HEK293 (cell line): ENCODE measurements around the gene BRDT.

Source experiments
- CTCF ChIA-PET: fragments of 350-600 bp; formaldehyde crosslinking; extraction: SDS; loops from one replicate; lab custom pipeline; 2021; ENCODE audit warnings: antibody characterized with exemption; lab: Yijun Ruan, JAX
- POLR2A ChIA-PET: fragments of 300-600 bp; formaldehyde crosslinking; extraction: SDS; loops from one replicate; lab custom pipeline; 2020; ENCODE audit warnings: antibody characterized with exemption, inconsistent platforms; lab: Yijun Ruan, JAX
- H3K27ac ChIP-seq: fragments of 200-500 bp; sonication (Bioruptor generic); 2 replicates; pipeline ENCODE4 v1.5.1; 2014; ENCODE audit warnings: low read depth, low read length, control low read depth, inconsistent platforms; ENCODE audit errors: extremely low read depth
- H3K36me3 ChIP-seq, 2 experiments: fragments of 200-500 bp in 1 of 2; sonication (Bioruptor generic) in 1 of 2; 1 replicate in 1 of 2; 2 replicates in 1 of 2; pipeline ENCODE4 v1.5.1; 2014 to 2017; ENCODE audit warnings: inconsistent platforms in 2 of 2, low read length in 2 of 2; ENCODE audit not compliant: control insufficient read depth in 2 of 2, insufficient read depth in 1 of 2
- H3K4me1 ChIP-seq: fragments of 200-500 bp; sonication (Bioruptor generic); 2 replicates; pipeline ENCODE4 v1.5.1; 2014; ENCODE audit warnings: mild to moderate bottlenecking, low read length, inconsistent platforms; ENCODE audit not compliant: control insufficient read depth, insufficient read depth
- H3K4me3 ChIP-seq: 2 replicates; pipeline ENCODE4 v1.5.1; 2011; ENCODE audit warnings: low read depth, mild to moderate bottlenecking, control low read depth, low read length, moderate library complexity
- H3K9me3 ChIP-seq: fragments of 200-500 bp; sonication (Bioruptor generic); 2 replicates; pipeline ENCODE4 v1.5.1; 2014; ENCODE audit warnings: low read depth, low read length, inconsistent platforms; ENCODE audit not compliant: control insufficient read depth, insufficient read depth
- BCL11B ChIP-seq: fragments of 450-650 bp; formaldehyde crosslinking; IDR thresholded peaks from 2 replicates; pipeline ENCODE4 v1.5.1; 2016; ENCODE audit warnings: low read depth, missing biosample characterization, missing genetic modification characterization
- MEIS1 ChIP-seq: sonication (generic); formaldehyde crosslinking; IDR thresholded peaks from 2 replicates; pipeline ENCODE4 v1.8.1; 2022; ENCODE audit warnings: missing genetic modification reagents, mild to moderate bottlenecking, borderline replicate concordance
- SALL2 ChIP-seq: fragments of 450-650 bp; formaldehyde crosslinking; IDR thresholded peaks from 2 replicates; pipeline ENCODE4 v1.5.0; 2017; ENCODE audit warnings: missing biosample characterization, mild to moderate bottlenecking, missing genetic modification characterization, borderline replicate concordance
- WT1 ChIP-seq: fragments of 450-650 bp; formaldehyde crosslinking; IDR thresholded peaks from 2 replicates; pipeline ENCODE4 v1.5.1; 2016; ENCODE audit warnings: missing biosample characterization, missing genetic modification characterization
- ZBTB1 ChIP-seq: fragments of 450-650 bp; formaldehyde crosslinking; IDR thresholded peaks from 2 replicates; pipeline ENCODE4 v1.5.1; 2016; ENCODE audit warnings: missing biosample characterization, missing genetic modification characterization
- ZBTB7A ChIP-seq: fragments of 450-650 bp; formaldehyde crosslinking; IDR thresholded peaks from 2 replicates; pipeline ENCODE4 v1.5.1; 2016; ENCODE audit warnings: low read depth, missing biosample characterization, missing genetic modification characterization
- ZFP37 ChIP-seq: fragments of 450-650 bp; formaldehyde crosslinking; IDR thresholded peaks from 2 replicates; pipeline ENCODE4 v1.5.1; 2016; ENCODE audit warnings: missing biosample characterization, missing genetic modification characterization
- ZNF132 ChIP-seq: fragments of 450-650 bp; formaldehyde crosslinking; IDR thresholded peaks from 2 replicates; pipeline ENCODE4 v1.5.1; 2017; ENCODE audit warnings: missing biosample characterization, missing genetic modification characterization, borderline replicate concordance
- ZNF223 ChIP-seq: fragments of 450-650 bp; formaldehyde crosslinking; IDR thresholded peaks from 2 replicates; pipeline ENCODE4 v1.5.1; 2016; ENCODE audit warnings: missing biosample characterization, missing genetic modification characterization
- ZNF274 ChIP-seq, 2 experiments: fragments of 200-500 bp in 1 of 2; fragments of 450-650 bp in 1 of 2; sonication (Bioruptor generic) in 1 of 2; formaldehyde crosslinking in 1 of 2; IDR thresholded peaks; 2 replicates each; pipeline versions ENCODE4 v1.5.1 to v1.6.1; 2014 to 2016; ENCODE audit warnings: borderline replicate concordance in 1 of 2, inconsistent platforms in 1 of 2, low read length in 1 of 2, missing biosample characterization in 1 of 2, missing genetic modification characterization in 1 of 2
- ZNF292 ChIP-seq: fragments of 450-650 bp; formaldehyde crosslinking; IDR thresholded peaks from 2 replicates; pipeline ENCODE4 v1.5.1; 2016; ENCODE audit warnings: low read depth, missing biosample characterization, missing genetic modification characterization, borderline replicate concordance
- ZNF433 ChIP-seq: fragments of 450-650 bp; formaldehyde crosslinking; IDR thresholded peaks from 2 replicates; pipeline ENCODE4 v1.5.1; 2016; ENCODE audit warnings: missing biosample characterization, missing genetic modification characterization, low read depth
- ZNF48 ChIP-seq: fragments of 450-650 bp; formaldehyde crosslinking; IDR thresholded peaks from 2 replicates; pipeline ENCODE4 v1.5.1; 2016; ENCODE audit warnings: missing biosample characterization, missing genetic modification characterization
- ZNF510 ChIP-seq: fragments of 450-650 bp; formaldehyde crosslinking; IDR thresholded peaks from 2 replicates; pipeline ENCODE4 v1.5.1; 2018; ENCODE audit warnings: mild to moderate bottlenecking, missing genetic modification characterization, missing biosample characterization; ENCODE audit not compliant: insufficient replicate concordance
- ZNF530 ChIP-seq: fragments of 450-650 bp; formaldehyde crosslinking; IDR thresholded peaks from 2 replicates; pipeline ENCODE4 v1.5.1; 2016; ENCODE audit warnings: low read depth, missing biosample characterization, missing genetic modification characterization
- ZNF621 ChIP-seq: fragments of 450-650 bp; formaldehyde crosslinking; IDR thresholded peaks from 2 replicates; pipeline ENCODE4 v1.5.1; 2017; ENCODE audit warnings: missing biosample characterization, missing genetic modification characterization
- ZXDB ChIP-seq: fragments of 450-650 bp; formaldehyde crosslinking; IDR thresholded peaks from 2 replicates; pipeline ENCODE4 v1.5.1; 2016; ENCODE audit warnings: missing biosample characterization, missing genetic modification characterization
- TF ChIP-seq, protein P1 (sequence below): fragments of 450-650 bp; formaldehyde crosslinking; IDR thresholded peaks from 2 replicates; pipeline ENCODE4 v1.5.1; 2016; ENCODE audit warnings: missing biosample characterization, missing genetic modification characterization
- TF ChIP-seq, protein P2 (sequence below): fragments of 450-650 bp; formaldehyde crosslinking; IDR thresholded peaks from 2 replicates; pipeline ENCODE4 v1.5.1; 2016; ENCODE audit warnings: missing biosample characterization, missing genetic modification characterization
- TF ChIP-seq, protein P3 (sequence below): fragments of 450-650 bp; formaldehyde crosslinking; IDR thresholded peaks from 2 replicates; pipeline ENCODE4 v1.5.1; 2017; ENCODE audit warnings: missing biosample characterization, missing genetic modification characterization
- TF ChIP-seq, protein P4 (sequence below): fragments of 450-650 bp; IDR thresholded peaks from 2 replicates; pipeline ENCODE4 v1.5.1; 2018; ENCODE audit warnings: missing biosample characterization, mild to moderate bottlenecking, missing genetic modification characterization
- TF ChIP-seq, protein P5 (sequence below): fragments of 450-650 bp; formaldehyde crosslinking; IDR thresholded peaks from 2 replicates; pipeline ENCODE4 v1.5.1; 2017; ENCODE audit warnings: missing biosample characterization, missing genetic modification characterization

Gene BRDT

DNA sequence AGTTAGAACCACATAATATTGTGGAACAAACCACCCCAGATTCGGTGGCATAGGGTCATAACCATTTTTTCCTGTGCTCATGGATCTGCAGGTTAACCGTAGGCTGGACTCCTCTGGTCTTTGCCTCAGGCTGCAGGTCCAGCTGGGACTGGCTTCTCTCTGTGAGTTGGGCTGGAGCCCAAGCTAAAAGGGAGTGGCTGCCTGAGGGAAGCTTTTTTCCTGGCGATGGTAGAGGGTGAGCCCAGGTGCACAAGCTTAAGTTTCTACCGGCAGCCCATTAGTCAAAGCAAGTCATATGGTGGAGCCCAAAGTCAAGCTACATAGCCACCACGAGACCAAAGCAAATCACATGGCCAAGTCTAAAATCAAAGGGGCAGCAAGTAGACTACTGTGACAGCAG is 94.4 kb downstream of the BRDT start:
- no peak overlapping the region for H3K27ac ChIP-seq
- no peaks in the 10 kb centered on the region for H3K4me1 ChIP-seq
- no peak overlapping the region for H3K4me3 ChIP-seq
- TF ChIP-seq ZXDB (tag by site-specific recombination) (no peak), MEIS1 (CRISPR knock-in tag) (no peak), ZNF433 (no peak), WT1 (tag by site-specific recombination) (no peak), ZNF132 (no peak), BCL11B (tag by site-specific recombination) (no peak), ZNF223 (tag by site-specific recombination) (no peak), ZBTB1 (tag by site-specific recombination) (no peak), ZNF530 (tag by site-specific recombination) (no peak), ZFP37 (tag by site-specific recombination) (no peak), ZNF274 (IDR thresholded peaks at IDR 0.05; ENCODE audit: low read length) (no peak), ZNF274 (tag by site-specific recombination; IDR thresholded peaks at IDR 0.05; ENCODE audit: borderline replicate concordance) (no peak), ZNF292 (no peak), ZNF510 (tag by site-specific recombination) (no peak), ZNF621 (no peak), ZNF48 (tag by site-specific recombination) (no peak)
- TF ChIP-seq, protein P1, sequence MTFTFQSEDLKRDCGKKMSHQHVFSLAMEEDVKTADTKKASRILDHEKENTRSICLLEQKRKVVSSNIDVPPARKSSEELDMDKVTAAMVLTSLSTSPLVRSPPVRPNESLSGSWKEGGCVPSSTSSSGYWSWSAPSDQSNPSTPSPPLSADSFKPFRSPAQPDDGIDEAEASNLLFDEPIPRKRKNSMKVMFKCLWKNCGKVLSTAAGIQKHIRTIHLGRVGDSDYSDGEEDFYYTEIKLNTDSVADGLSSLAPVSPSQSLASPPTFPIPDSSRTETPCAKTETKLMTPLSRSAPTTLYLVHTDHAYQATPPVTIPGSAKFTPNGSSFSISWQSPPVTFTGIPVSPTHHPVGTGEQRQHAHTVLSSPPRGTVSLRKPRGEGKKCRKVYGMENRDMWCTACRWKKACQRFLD (tag by site-specific recombination): no peak
- TF ChIP-seq, protein P2, sequence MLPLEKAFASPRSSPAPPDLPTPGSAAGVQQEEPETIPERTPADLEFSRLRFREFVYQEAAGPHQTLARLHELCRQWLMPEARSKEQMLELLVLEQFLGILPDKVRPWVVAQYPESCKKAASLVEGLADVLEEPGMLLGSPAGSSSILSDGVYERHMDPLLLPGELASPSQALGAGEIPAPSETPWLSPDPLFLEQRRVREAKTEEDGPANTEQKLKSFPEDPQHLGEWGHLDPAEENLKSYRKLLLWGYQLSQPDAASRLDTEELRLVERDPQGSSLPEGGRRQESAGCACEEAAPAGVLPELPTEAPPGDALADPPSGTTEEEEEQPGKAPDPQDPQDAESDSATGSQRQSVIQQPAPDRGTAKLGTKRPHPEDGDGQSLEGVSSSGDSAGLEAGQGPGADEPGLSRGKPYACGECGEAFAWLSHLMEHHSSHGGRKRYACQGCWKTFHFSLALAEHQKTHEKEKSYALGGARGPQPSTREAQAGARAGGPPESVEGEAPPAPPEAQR (tag by site-specific recombination): no peak
- TF ChIP-seq, protein P3, sequence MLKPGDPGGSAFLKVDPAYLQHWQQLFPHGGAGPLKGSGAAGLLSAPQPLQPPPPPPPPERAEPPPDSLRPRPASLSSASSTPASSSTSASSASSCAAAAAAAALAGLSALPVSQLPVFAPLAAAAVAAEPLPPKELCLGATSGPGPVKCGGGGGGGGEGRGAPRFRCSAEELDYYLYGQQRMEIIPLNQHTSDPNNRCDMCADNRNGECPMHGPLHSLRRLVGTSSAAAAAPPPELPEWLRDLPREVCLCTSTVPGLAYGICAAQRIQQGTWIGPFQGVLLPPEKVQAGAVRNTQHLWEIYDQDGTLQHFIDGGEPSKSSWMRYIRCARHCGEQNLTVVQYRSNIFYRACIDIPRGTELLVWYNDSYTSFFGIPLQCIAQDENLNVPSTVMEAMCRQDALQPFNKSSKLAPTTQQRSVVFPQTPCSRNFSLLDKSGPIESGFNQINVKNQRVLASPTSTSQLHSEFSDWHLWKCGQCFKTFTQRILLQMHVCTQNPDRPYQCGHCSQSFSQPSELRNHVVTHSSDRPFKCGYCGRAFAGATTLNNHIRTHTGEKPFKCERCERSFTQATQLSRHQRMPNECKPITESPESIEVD (tag by site-specific recombination): no peak
- TF ChIP-seq, protein P4, sequence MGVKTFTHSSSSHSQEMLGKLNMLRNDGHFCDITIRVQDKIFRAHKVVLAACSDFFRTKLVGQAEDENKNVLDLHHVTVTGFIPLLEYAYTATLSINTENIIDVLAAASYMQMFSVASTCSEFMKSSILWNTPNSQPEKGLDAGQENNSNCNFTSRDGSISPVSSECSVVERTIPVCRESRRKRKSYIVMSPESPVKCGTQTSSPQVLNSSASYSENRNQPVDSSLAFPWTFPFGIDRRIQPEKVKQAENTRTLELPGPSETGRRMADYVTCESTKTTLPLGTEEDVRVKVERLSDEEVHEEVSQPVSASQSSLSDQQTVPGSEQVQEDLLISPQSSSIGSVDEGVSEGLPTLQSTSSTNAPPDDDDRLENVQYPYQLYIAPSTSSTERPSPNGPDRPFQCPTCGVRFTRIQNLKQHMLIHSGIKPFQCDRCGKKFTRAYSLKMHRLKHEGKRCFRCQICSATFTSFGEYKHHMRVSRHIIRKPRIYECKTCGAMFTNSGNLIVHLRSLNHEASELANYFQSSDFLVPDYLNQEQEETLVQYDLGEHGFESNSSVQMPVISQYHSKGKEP (tag by site-specific recombination): no peak
- CTCF ChIA-PET: no interaction called here
- no peaks in the 10 kb centered on the region for H3K36me3 ChIP-seq
- POLR2A ChIA-PET: no interaction called here
- no peaks in the 10 kb centered on the region for H3K9me3 ChIP-seq

DNA sequence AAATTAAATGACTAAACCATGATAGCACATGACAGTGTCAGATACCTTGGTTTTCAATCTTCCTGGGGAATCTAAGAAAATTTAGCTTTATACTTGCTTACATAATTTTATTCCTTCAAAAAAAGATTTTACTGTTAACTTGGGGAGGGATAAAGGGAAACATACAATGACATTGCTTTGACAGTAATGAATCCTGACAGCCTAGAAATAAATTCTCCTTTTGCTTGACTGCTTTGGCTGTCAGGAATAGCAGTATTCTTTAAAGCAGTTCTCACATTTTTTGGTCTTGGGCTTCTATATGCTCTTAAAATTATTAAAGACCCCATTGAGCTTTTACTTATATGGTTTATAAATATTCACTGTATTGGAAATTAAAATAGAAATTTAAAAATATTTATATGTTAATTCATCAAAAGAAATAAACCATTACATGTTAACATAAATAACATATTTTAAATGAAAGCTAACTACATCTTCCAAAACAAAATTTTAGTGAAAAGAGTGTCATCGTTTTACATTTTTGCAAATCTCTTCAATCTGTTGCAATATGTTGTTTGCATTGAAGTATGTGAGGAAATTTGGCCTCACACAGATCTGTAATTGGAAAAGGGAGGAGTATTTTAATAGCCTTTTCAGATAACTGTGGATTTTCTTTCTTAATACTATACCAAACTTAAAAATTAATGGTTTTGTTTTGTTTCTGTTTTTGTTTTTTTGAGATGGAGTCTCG is 96.7 kb downstream of the BRDT start:
- H3K36me3 ChIP-seq: no peaks in the 10 kb centered on the region
- no peak overlapping the region for H3K4me3 ChIP-seq
- TF ChIP-seq, protein P5, sequence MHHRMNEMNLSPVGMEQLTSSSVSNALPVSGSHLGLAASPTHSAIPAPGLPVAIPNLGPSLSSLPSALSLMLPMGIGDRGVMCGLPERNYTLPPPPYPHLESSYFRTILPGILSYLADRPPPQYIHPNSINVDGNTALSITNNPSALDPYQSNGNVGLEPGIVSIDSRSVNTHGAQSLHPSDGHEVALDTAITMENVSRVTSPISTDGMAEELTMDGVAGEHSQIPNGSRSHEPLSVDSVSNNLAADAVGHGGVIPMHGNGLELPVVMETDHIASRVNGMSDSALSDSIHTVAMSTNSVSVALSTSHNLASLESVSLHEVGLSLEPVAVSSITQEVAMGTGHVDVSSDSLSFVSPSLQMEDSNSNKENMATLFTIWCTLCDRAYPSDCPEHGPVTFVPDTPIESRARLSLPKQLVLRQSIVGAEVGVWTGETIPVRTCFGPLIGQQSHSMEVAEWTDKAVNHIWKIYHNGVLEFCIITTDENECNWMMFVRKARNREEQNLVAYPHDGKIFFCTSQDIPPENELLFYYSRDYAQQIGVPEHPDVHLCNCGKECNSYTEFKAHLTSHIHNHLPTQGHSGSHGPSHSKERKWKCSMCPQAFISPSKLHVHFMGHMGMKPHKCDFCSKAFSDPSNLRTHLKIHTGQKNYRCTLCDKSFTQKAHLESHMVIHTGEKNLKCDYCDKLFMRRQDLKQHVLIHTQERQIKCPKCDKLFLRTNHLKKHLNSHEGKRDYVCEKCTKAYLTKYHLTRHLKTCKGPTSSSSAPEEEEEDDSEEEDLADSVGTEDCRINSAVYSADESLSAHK (tag by site-specific recombination): no peak
- TF ChIP-seq ZBTB7A (tag by site-specific recombination) (no peak), SALL2 (tag by site-specific recombination) (no peak)
- H3K4me1 ChIP-seq: no peaks in the 10 kb centered on the region
- H3K27ac ChIP-seq: no peak overlapping the region
- H3K9me3 ChIP-seq: no peaks in the 10 kb centered on the region
- POLR2A ChIA-PET: no interaction called here
- CTCF ChIA-PET: interaction anchor here (1.2 kb wide), 1 partner anchor 15 kb away, joined by 3 read pairs; no protein-coding TSS in a partner anchor
